Coronary artery (tissue), 2 donors: ENCODE measurements around the gene ID4.

ENCODE experiments used
- DNase-seq: peaks from one replicate; pipeline ENCODE4 v3.0.0-alpha.2; 2017; ENCODE audit warnings: low spot score
- H3K27ac ChIP-seq, 2 donors: fragments of 200-600 bp; sonication (generic); one replicate each; pipeline ENCODE4 v1.5.1; 2016 to 2019
- H3K4me3 ChIP-seq: fragments of 200-600 bp; sonication (generic); 2 replicates; pipeline ENCODE4 v1.5.1; 2016; ENCODE audit warnings: mild to moderate bottlenecking, moderate library complexity
- TF ChIP-seq, protein P1 (sequence below): fragments of 200-600 bp; sonication (generic); IDR thresholded peaks from one replicate; pipeline ENCODE4 v1.5.1; 2019; ENCODE audit warnings: antibody characterized with exemption

Gene ID4

GRCh38 chr6:19839788-19840187, 2.6 kb downstream of the ID4 start:
- TF ChIP-seq, protein P1, sequence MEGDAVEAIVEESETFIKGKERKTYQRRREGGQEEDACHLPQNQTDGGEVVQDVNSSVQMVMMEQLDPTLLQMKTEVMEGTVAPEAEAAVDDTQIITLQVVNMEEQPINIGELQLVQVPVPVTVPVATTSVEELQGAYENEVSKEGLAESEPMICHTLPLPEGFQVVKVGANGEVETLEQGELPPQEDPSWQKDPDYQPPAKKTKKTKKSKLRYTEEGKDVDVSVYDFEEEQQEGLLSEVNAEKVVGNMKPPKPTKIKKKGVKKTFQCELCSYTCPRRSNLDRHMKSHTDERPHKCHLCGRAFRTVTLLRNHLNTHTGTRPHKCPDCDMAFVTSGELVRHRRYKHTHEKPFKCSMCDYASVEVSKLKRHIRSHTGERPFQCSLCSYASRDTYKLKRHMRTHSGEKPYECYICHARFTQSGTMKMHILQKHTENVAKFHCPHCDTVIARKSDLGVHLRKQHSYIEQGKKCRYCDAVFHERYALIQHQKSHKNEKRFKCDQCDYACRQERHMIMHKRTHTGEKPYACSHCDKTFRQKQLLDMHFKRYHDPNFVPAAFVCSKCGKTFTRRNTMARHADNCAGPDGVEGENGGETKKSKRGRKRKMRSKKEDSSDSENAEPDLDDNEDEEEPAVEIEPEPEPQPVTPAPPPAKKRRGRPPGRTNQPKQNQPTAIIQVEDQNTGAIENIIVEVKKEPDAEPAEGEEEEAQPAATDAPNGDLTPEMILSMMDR, result no peak
- Histone ChIP-seq H3K4me3 (peak overlapping the region; percentile 82), H3K27ac (peak overlapping the region; percentile 57 to 99)
- DNase-seq, result no peak

DNA sequence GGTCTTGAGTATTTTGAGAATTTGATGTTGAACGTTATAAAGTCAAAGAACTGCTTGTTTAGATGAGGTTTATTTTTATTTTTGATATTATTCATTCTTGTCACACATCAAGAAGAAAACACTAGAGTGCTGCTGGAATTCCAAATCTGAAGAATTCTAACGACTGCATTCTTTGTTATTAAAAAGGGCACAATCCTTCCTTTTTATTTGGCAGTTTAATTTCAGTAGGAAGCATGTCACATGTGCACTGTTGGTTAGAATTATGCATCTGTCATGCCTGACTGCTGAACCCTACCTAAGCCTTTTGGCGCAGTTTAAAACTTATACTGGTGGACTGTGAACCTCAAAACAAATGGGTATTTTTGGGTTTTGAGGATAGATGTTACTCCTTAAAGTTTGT, 4.0 kb downstream of the ID4 start:
- TF ChIP-seq, protein P1, result no peak
- DNase-seq, result no peak
- Histone ChIP-seq H3K4me3 (peak overlapping the region; percentile 82), H3K27ac (peak overlapping the region; percentile 57 to 99)

- peak overlapping the region; percentile 57 to 99 for H3K27ac ChIP-seq
- H3K4me3 ChIP-seq, result peak overlapping the region; percentile 82
Observed at GRCh38 chr6:19842030-19842615, 5.0 kb downstream of the ID4 start.

GRCh38 chr6:19844689-19845088, 7.5 kb downstream of the ID4 start:
- DNase-seq, result no peak
- Histone ChIP-seq H3K27ac (peak overlapping the region; percentile 72 to 92), H3K4me3 (peak overlapping the region; percentile 51)
- TF ChIP-seq, protein P1, result no peak

More at GRCh38 chr6:19842030-19842615, 5.0 kb downstream of the ID4 start:
- TF ChIP-seq, protein P1, result no peak
- no peak for DNase-seq

- peak overlapping the region; percentile 51 for H3K4me3 ChIP-seq
- TF ChIP-seq, protein P1, result no peak
- H3K27ac ChIP-seq, result peak overlapping the region; percentile 72 to 92
- peak; percentile 80 for DNase-seq
Observed at GRCh38 chr6:19845266-19846041, 8.3 kb downstream of the ID4 start.

DNA sequence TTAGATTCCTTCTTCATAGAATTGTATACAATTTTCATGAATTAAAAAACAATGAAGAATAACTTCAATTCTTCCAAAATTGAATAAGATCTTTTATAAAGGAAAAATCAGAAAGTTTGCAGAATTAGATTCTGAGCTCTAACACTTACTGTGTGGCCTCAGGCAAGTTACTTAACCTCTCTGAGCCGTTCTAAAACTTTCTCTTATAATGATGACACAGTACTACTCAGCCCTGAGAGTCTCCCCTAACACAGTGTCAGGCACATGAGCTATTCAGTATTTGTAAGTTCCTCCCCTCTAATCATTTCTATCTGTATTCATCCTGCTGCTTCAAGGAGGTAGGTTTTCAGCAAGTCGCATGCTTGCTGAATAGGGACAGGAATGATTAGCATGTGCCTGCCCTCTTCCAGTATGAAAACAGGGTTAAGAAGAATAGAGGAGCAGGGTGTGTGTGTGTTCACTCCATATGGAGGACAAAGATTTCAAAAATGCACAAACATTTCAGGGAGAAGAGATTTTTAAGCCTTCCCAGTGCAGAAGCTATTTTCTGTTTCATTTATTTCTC, 11.4 kb downstream of the ID4 start:
- H3K27ac ChIP-seq, result peak overlapping the region; percentile 82 to 85
- TF ChIP-seq, protein P1, result no peak
- peak overlapping the region; percentile 44 for H3K4me3 ChIP-seq
- DNase-seq, result no peak
